GM10266 (cell line): ENCODE measurements around the gene KIF7.

Experiments used
- DNase-seq: peaks from one replicate; pipeline ENCODE4 v3.0.0; 2012; ENCODE audit errors: extremely low spot score
- CTCF ChIP-seq: IDR thresholded peaks from 2 replicates; pipeline ENCODE4 v1.5.1; 2012; ENCODE audit warnings: mild to moderate bottlenecking, low read depth; ENCODE audit not compliant: control insufficient read depth, insufficient read depth; ENCODE audit errors: missing control alignments

KIF7 gene

GRCh38 chr15:89686522-89686921 is 31.3 kb upstream of the KIF7 start:
- TF ChIP-seq CTCF = no peak
- DNase-seq = no peak

- no peak for DNase-seq
- no peak for TF ChIP-seq CTCF
Measured at GRCh38 chr15:89685995-89686394, 30.7 kb upstream of the KIF7 start.

- no peak for DNase-seq
- TF ChIP-seq CTCF = no peak
Measured at GRCh38 chr15:89681146-89681545, 25.9 kb upstream of the KIF7 start.

GRCh38 chr15:89680282-89680873 is 25.1 kb upstream of the KIF7 start:
- no peak for TF ChIP-seq CTCF
- no peak for DNase-seq

- DNase-seq = no peak
- no peak for TF ChIP-seq CTCF
Measured at GRCh38 chr15:89679212-89679611, 23.9 kb upstream of the KIF7 start, which contains the start of gene PLIN1. Gene PLIN1 (minus strand): TSS chr15:89679367. CDS start chr15:89677489, 1,878 bp downstream.

GRCh38 chr15:89677381-89677780 is 22.1 kb upstream of the KIF7 start:
- DNase-seq = no peak
- no peak for TF ChIP-seq CTCF

- no peak for DNase-seq
- no peak for TF ChIP-seq CTCF
Measured at GRCh38 chr15:89675606-89676005, 20.3 kb upstream of the KIF7 start.
